ENCODE results near the gene ADCK2. TPM values are rescaled to one million over a fixed set of nuclear protein-coding genes. Genes with fewer than 3 reads are reported as not detected.
A peak's percentile ranks its signal among the peaks of the same experiment; 100 is the strongest.

Gene ADCK2
- total RNA-seq, 1 donor: 14.1 TPM

GRCh38 chr7:140695381-140695780 is 22.6 kb downstream of the ADCK2 start:
- TF ChIP-seq CTCF (IDR thresholded peaks at IDR 0.05; ENCODE audit: insufficient read depth, low read length): no peak
- H3K4me3 ChIP-seq (ENCODE audit: low read depth, low read length): no peak overlapping the region
- DNase-seq (ENCODE audit: low read depth): no peak

DNA sequence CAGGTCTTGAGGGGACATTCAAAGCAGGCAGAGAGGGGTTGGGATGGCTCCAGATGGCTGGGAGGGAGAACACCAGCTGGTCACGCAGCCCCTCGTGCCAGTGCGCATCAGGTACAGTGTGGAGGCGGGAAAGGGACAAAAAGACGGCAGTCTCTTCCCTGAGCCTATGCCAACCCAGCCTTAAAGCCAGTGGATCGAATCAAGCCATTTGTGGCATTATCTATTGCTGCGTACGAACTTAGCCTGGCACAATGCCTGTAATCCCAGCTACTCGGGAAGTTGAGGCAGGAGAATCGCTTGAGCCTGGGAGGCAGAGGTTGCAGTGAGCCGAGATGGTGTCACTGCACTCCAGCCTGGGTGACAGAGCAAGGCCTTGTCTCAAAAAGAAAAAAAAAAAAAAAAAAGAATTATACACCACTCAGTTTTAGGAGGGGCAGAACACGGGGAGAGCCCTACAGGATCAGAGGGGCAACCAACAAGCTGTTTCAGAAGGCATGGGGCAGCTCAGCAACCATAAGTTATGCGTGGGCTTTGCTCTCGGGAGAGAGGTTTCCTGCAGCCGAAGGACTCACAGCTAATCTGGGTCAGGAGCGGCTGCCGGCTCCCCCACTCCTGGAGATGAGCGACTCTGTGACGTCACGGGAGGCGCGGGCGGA is 23.4 kb downstream of the ADCK2 start:
- peak overlapping the region; percentile 99 for H3K4me3 ChIP-seq (ENCODE audit: low read depth, low read length)
- TF ChIP-seq CTCF (IDR thresholded peaks at IDR 0.05; ENCODE audit: insufficient read depth, low read length): no peak
- peak; percentile 83 for DNase-seq (ENCODE audit: low read depth)

- H3K4me3 ChIP-seq (ENCODE audit: low read depth, low read length): peak within 1 kb of the TSS; percentile 99
- DNase-seq (ENCODE audit: low read depth): peak; percentile 73
- TF ChIP-seq CTCF (IDR thresholded peaks at IDR 0.05; ENCODE audit: insufficient read depth, low read length): no peak
Observed at GRCh38 chr7:140696680-140697446, 24.1 kb downstream of the ADCK2 start, which contains the start of gene NDUFB2. TSS of gene NDUFB2 (plus strand) at chr7:140696708. CDS start at chr7:140696745, 37 bp downstream.

DNA sequence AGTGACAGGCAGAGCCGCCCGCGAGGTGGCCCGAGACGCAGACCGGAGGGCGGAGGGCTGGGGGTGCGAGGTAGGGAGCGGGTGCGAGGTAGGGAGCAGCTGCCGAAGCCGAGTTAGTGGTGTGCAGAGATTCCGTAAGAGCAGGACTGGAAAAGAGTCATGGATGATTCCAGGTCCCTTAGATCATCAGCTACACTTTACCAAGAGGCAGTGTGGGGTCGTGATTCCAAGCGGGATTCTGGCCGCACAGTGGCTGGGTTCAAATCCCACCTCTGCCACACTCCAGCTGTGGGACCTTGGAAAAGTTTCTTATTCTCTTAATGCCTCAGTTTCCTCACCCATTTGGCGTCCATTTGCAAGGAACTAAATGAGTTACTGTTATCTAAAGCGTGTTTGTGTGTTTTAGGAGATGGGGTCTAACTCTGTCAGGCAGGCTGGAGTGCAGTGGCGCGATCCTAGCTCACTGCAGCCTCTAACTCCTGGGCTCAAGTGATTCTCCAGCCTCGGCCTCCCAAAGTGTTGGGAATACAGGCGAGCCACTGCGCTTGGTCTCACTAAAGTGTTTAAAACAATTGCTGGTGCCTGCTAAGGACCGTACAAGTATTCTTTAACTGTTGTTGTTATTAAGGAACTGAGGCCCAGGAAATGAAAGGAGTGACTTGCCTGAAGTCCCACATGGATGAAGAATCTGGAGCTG is 24.9 kb downstream of the ADCK2 start:
- H3K4me3 ChIP-seq (ENCODE audit: low read depth, low read length): peak overlapping the region; percentile 99
- no peak for TF ChIP-seq CTCF (IDR thresholded peaks at IDR 0.05; ENCODE audit: insufficient read depth, low read length)
- DNase-seq (ENCODE audit: low read depth): peak; percentile 41

DNA sequence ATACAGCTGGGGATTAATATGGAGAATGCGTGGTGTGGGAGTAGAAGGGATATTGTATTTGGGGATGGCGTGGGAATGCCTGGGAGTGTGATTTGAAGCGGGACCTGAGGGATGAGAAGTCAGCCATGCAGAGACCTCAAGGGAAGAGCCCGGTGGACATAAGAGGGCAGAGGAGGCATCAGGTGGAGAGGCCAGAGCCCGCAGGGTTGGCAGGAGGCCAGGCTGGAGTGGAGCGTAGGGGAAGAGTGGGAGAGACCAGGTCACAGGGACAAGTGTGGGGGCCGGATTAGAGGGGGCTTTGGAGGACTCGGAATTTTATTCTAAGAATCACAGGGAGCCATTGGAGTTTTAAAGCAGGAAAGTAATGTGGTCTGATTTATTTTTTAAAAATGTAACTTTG is 25.7 kb downstream of the ADCK2 start:
- no peak overlapping the region for H3K4me3 ChIP-seq (ENCODE audit: low read depth, low read length)
- DNase-seq (ENCODE audit: low read depth): no peak
- no peak for TF ChIP-seq CTCF (IDR thresholded peaks at IDR 0.05; ENCODE audit: insufficient read depth, low read length)

- no peak for DNase-seq (ENCODE audit: low read depth)
- TF ChIP-seq CTCF (IDR thresholded peaks at IDR 0.05; ENCODE audit: insufficient read depth, low read length): no peak
- no peak overlapping the region for H3K4me3 ChIP-seq (ENCODE audit: low read depth, low read length)
Observed at GRCh38 chr7:140702774-140703173, 30.0 kb downstream of the ADCK2 start.
